Measurements from ENCODE around the gene HOXA4.

HOXA4 gene

DNA sequence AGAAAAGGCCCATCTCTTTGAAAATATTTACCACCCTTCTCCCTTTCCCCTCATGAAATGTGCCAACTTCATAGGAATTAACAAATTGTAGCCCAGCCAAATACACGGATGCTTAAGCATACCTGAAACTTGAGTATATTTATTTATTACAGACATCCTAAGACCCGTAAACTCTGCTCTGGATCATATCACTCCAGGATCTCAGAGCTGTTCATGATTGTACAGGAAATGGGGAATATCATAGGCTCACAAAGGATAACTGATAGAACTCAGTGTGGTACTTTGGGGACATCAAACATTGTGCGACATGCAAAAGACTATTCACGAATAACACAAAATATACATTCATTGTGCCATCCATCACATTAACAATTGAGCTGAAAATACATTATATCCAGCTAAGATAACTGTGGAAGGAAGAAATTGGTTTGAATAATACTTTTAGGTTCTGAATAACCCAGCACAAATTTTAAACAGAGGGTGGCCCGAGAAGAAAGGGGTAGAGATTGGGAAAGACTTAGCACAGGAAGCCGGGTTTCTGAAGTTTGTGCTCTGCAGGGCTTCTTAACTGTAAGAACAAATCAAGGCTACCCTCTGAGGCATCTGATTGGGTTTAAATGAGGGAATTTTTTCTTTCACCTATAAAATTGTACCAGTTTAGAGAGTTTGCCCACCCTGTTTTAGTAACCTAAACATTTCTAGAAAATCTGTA, 37.2 kb downstream of the HOXA4 start:
- DNase-seq (ENCODE audit: low read depth in 2 of 2): no peak

DNA sequence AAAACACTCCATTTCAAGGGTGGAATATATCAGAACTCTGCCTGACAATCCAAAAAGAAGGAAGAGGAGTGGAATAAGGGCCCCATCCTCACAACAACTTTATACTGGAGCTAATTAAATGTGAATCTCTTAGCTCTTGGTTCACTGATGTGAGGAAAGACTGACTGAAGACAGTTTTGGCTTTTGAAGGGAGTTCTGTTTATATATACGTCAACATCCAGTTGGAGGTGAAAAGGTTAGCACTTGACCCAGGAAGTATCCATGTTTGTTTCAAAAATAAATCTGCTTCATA, 37.8 kb downstream of the HOXA4 start:
- DNase-seq (ENCODE audit: low read depth in 2 of 2): no peak

DNA sequence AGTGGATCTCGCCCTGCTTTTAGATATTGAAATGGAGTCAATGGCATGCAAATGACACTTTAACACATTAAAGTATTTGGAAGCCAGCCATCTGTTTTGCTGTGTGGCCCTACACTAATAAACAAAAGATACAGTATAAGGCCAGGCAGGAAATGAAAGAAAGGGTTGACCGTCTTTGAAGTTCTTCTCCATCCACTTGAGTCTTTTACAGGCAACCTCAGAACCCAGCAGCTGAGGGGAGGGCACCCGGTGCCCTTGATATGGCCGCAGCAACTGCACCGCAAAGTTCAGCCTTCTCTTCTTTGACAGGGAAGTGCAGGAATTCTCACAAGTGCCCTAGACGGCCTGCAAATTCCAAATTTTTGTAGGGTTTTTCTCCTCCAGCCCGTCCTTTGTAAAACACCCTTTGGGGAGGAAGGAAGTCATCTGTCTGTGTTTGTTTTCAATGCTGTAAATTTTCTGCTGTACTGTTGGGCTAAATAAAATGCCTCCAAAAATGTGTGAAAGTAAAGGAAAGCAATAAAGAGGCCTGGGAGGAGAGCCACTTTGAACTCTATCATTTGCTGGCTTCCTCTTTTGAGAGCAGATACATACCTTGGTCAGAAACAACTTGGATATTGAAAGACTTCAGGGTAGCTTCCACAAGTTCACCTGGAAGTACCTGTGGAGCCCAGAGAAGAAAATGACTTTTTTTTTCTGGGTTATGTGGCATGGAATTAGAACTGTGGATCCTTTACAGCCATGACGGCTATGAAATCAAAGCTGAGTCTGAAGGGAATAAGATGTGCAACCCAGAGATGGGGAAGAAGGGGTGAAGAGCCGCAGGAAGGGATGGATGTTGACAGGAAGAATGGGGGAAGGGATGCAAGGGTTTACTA, 38.4 kb downstream of the HOXA4 start:
- DNase-seq (ENCODE audit: low read depth in 2 of 2): no peak

DNA sequence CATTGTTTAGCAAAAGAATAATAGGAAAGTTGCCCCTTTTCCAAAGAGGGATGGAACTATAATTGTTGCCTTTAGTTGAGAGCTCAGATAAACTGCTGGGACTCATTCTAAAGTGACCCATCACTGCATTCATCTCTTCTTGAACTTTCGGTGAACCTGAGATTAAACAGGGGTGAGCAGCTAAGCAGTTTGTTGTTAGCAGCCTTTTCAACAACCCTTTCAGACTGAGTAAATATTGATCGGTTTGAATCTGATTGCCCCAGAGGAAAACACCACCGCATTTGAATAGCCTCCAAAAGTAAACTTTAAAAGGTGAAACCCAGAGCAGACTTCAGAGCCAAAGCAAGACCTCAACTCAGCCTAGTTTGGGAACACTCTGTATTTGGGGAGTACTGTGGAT, 39.5 kb downstream of the HOXA4 start:
- DNase-seq (ENCODE audit: low read depth in 2 of 2): no peak

DNA sequence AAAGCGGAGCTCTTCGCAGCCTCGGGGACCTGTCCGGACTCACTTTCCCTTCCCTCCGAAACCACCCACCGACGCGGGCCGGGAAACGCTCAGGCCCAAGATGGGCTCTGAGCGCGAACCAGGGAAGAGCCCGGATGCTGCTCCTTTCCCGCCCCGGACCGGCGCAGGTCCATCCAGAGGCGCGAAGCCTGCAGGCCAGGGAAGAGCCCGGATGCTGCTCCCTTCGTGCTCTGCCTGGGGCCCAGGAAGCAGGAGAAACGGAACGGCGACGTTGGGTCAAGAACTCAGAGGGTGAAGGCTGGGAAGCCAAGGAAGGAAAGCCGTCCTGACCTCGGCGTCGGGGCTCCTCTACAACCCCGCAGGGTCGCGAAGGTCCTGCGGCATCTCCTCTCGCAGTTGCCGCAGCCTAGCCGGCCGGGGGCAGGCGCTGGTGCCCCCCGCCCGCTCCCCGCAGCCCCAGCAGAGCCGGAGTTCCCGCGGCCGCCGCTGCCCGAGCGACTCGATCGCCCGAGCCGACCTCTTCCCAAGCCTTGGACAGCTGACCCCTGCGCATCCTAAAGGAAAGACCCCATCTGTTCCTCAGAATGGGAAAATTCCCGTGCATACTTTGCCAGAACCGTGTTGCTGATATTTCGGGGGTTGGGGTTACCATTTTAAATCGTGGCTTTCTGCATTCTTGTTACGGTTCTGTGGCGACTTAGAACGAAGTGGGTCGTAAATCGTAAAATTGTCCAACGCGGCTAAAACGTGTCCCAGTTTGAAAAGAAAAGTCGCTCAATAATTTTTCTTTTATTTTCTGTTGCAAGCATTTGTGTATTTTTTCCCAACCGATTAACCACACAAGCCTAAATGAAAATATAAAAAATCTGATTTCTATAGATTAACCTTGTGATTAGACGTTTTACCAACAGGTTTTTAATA, 42.3 kb downstream of the HOXA4 start:
- DNase-seq (ENCODE audit: low read depth in 2 of 2): no peak

DNA sequence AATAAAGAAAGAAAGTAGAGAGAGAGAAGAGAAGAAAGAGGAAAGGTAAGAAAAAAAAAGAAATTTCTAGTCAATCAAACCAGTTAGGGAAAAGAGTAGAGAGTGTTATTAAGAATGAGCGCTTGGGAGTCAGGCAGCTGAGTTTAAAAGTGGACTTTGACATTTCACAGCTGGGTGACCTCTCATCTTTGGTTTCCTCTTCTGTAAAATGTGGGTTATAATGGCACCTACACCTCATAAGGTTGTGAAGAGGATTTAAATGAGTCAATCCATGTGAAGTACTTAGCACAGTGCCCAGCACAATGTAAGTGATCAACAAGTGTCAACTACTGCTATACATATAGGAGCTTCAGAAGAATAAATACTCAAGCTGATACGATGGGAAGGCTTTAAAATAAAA, 46.9 kb downstream of the HOXA4 start:
- DNase-seq (ENCODE audit: low read depth in 2 of 2): no peak

DNA sequence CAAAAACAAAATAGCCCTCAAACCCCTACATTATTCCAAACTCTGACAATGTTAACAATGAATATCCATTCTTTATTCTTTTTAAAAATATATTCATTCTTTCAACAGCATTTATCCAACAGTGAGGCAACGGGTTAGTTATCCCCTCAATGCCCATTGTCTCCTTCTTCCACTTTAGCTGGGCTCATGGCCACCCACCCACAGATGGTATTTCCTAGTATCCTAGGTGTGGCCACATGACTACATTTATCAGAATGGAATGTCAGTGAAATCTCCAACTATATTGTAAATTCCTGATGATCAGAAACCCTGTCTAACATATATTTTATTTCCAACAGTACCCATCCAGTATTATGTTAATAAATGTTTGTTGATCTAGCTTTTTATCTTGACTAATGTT, 48.4 kb downstream of the HOXA4 start:
- DNase-seq (ENCODE audit: low read depth in 2 of 2): no peak

DNA sequence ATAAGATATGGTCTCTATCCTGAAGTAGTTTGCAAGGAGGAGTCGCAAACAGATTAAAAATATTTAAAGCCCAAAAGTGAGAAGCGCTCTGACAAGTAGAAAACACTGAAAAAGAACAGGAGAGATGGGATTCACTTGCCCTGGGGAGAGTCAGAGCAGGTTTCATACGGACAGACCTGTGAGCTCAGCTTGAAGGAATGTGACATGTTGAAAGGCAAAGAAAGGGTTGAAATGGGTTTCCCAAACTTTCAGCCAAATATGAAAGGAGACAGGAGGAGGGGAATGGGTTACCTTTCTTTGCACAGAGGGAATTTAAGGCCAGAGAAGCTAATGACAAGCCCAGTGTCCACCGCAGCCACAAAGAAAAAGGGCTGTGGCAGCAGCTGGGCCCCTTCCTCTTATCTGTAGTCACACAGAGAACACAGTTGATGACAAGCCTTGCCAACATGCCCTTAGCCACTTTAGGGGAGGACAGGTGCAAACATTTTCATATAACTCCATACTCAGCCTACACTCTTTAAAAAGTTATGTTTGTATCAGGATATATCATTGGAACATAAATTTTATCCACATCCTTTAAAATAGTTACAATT, 49.6 kb downstream of the HOXA4 start:
- no peak for DNase-seq (ENCODE audit: low read depth in 2 of 2)

DNA sequence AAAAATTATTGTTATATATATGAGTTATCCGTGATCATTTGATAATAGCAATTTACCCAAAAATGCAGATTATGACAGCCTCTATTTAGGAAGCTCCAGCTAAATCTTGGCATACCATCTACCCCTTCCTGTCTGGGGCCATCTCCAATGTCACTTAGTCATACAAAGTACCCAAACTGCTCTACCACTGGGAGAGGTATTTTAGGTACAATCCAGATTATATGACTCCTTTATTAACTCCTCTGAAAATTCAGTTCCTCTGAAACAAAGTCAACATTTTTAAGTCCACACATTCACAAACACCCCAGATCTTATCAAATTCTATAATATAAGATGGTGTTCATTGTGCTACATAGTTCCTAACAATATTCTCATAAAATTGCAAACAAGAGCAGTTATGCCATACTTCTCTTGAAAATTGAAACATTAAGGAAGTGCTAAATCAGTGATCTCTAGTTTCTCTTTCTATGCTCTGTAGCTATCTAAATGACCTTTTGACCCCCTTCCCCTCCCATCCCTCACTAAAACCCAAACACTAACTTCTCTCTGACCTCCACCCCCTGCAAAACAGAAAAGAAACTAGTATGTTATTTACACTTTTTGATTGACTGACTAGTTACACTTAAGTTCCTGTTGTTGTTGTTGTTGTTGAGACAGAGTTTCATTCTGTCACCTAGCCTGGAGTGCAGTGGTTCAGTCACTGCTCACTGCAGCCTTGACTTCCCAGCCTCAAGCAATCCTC, 51.2 kb downstream of the HOXA4 start:
- no peak for DNase-seq (ENCODE audit: low read depth in 2 of 2)

DNA sequence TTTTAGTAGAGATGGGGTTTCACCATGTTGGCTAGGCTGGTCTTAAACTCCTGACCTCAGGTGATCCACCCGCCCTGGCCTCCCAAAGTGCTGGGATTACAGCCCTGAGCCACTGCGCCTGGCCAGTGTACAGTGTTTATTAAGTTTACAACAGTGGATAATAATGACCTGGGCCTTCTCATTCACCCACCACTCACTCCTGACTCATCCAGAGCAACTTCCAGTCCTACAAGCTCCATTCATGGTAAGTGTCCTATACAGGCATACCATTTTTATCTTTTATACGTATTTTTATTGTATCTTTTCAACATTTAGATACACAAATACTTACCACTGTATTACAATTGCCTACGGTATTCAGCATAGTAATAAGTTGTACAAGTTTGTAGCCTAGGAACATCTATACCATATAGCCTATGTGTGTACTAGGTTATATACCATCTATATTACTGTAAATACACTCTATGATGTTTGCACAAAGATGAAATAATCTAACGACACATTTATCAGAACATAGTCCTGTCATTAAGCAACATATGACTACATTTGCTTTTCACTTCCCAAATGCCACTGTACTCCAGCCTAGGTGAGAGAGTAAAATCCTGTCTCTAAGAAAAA, 51.8 kb downstream of the HOXA4 start:
- no peak for DNase-seq (ENCODE audit: low read depth in 2 of 2)
